Uterus (tissue), 4 donors: ENCODE measurements around the gene TIMM44. TPM values are rescaled to one million over a fixed set of nuclear protein-coding genes. Genes with fewer than 3 reads are reported as not detected.
A peak's percentile ranks its signal among the peaks of the same experiment; 100 is the strongest.
"Not testable (repeated sequence)": the region's sequence is repeated elsewhere in the genome, so short reads cannot be mapped to it uniquely, and the experiment has no call there.

Experiments
- DNase-seq, 2 donors: peaks; one replicate each; pipeline ENCODE4 v3.0.0-alpha.2; 2019 to 2020
- H3K27ac ChIP-seq, 2 donors: fragments of 200-600 bp; sonication (generic); 1 replicate in 1 of 2; 2 replicates in 1 of 2; pipeline ENCODE4 v1.5.1; 2016 to 2018
- H3K27me3 ChIP-seq, 2 donors: fragments of 200-600 bp; sonication (generic); one replicate each; pipeline ENCODE4 v1.5.1; 2018 to 2019; ENCODE audit warnings: control low read depth in 1 of 2
- H3K36me3 ChIP-seq, 2 donors: fragments of 200-600 bp; sonication (generic); one replicate each; pipeline ENCODE4 v1.5.1; 2019; ENCODE audit warnings: control low read depth in 1 of 2
- H3K4me1 ChIP-seq, 2 donors: fragments of 200-600 bp; sonication (generic); one replicate each; pipeline ENCODE4 v1.5.1; 2018 to 2019; ENCODE audit warnings: control low read depth in 1 of 2
- H3K4me3 ChIP-seq, 2 donors: fragments of 200-600 bp; sonication (generic); 1 replicate in 1 of 2; 2 replicates in 1 of 2; pipeline ENCODE4 v1.5.1; 2018 to 2019; ENCODE audit warnings: mild to moderate bottlenecking in 1 of 2
- H3K9me3 ChIP-seq, 2 donors: fragments of 200-600 bp; sonication (generic); one replicate each; pipeline ENCODE4 v1.5.1; 2019; ENCODE audit warnings: control low read depth in 1 of 2
- POLR2A ChIP-seq, 2 donors: fragments of 450-650 bp; IDR thresholded peaks; one replicate each; pipeline ENCODE4 v1.6.1; 2016; ENCODE audit warnings: antibody characterized with exemption in 2 of 2, mild to moderate bottlenecking in 1 of 2, moderate library complexity in 1 of 2
- intact Hi-C: fragments of 100-400 bp; cut with DNase I; formaldehyde crosslinking; loops from one replicate; pipeline ENCODE4 v1.15.1; 2023; ENCODE audit warnings: low total_unique reads
- total RNA-seq, 4 donors: library from RNA; depleted of rRNA in 3 of 4; stranded (reverse); fragments of >200 nt in 3 of 4; gene quantifications; one replicate each; pipeline versions ENCODE4 v1.1.0 to v1.2.4, GENCODE V29; 2014 to 2023
- TF ChIP-seq, protein P1 (sequence below), 4 experiments: fragments of 200-600 bp in 2 of 4; fragments of 450-650 bp in 2 of 4; sonication (generic) in 2 of 4; IDR thresholded peaks; one replicate each; pipeline ENCODE4 v1.5.1; 2016 to 2019; ENCODE audit warnings: antibody characterized with exemption in 4 of 4, mild to moderate bottlenecking in 2 of 4, moderate library complexity in 1 of 4
- donor health status: DM: yes; HTN: yes; CAD: no.

TIMM44 gene
- total RNA-seq, 4 donors from 2014 or later, result 41.1 to 117 (median 62.9) TPM

DNA sequence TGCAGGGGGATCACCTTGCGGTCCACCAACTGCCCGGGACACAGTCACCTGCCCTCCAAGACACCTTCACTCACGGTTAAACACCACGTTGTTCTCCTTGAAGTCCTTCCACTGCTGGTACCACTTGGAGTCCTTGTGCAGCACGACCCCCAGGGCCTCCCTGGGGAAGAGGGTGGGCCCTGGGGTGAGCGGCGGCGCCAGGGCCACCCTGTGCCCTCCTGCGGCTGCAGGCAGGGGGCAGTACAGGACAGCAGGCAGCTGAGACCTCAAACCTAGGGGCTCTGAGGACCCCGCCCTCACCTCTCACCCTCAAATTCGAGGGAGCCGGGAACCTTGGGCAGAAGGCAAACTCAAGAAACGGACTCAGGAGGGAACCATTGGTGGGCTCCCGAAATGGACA lies 10.1 kb downstream of the TIMM44 start:
- Histone ChIP-seq H3K9me3 (no peaks in the 10 kb centered on the region), H3K27me3 (no peaks in the 10 kb centered on the region), H3K36me3 (no peaks in the 10 kb centered on the region), H3K4me3 (no peak overlapping the region), H3K27ac (peak overlapping the region in 1 of 2 donors; percentile 26), H3K4me1 (peaks cover 0 to 28% of the 10 kb centered on the region in 2 donors)
- TF ChIP-seq, protein P1, sequence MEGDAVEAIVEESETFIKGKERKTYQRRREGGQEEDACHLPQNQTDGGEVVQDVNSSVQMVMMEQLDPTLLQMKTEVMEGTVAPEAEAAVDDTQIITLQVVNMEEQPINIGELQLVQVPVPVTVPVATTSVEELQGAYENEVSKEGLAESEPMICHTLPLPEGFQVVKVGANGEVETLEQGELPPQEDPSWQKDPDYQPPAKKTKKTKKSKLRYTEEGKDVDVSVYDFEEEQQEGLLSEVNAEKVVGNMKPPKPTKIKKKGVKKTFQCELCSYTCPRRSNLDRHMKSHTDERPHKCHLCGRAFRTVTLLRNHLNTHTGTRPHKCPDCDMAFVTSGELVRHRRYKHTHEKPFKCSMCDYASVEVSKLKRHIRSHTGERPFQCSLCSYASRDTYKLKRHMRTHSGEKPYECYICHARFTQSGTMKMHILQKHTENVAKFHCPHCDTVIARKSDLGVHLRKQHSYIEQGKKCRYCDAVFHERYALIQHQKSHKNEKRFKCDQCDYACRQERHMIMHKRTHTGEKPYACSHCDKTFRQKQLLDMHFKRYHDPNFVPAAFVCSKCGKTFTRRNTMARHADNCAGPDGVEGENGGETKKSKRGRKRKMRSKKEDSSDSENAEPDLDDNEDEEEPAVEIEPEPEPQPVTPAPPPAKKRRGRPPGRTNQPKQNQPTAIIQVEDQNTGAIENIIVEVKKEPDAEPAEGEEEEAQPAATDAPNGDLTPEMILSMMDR (IDR thresholded peaks at IDR 0.05), result no peak
- no peak for TF ChIP-seq POLR2A (IDR thresholded peaks at IDR 0.05)
- no peak for DNase-seq
- intact Hi-C loops, result no loop called here

DNA sequence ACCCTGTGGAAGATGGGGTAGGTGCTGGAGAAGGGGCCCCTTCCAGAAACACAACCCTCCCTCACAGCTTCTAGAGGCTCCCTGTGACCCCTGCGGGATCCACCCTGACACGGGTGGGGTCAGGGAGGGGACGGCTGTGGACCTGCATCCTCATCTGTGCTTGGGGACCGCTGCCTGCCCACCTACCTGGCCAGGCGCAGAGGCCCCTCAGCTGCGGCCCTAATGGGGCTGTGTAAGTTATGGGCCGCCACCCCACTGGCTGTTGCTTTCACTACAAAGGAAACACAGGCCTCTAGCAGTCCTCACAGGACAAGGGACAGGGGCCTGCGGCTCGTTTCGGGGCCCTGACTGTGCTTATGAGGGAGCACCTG lies 10.6 kb downstream of the TIMM44 start:
- intact Hi-C loops, result no loop called here
- peak overlapping the region in 1 of 2 donors; percentile 26 for H3K27ac ChIP-seq
- no peaks in the 10 kb centered on the region for H3K27me3 ChIP-seq
- H3K9me3 ChIP-seq, result no peaks in the 10 kb centered on the region
- DNase-seq, result no peak
- no peak overlapping the region for H3K4me3 ChIP-seq
- peaks cover 2 to 33% of the 10 kb centered on the region in 2 donors for H3K4me1 ChIP-seq
- no peak for TF ChIP-seq POLR2A (IDR thresholded peaks at IDR 0.05)
- TF ChIP-seq, protein P1 (IDR thresholded peaks at IDR 0.05), result no peak
- no peaks in the 10 kb centered on the region for H3K36me3 ChIP-seq

DNA sequence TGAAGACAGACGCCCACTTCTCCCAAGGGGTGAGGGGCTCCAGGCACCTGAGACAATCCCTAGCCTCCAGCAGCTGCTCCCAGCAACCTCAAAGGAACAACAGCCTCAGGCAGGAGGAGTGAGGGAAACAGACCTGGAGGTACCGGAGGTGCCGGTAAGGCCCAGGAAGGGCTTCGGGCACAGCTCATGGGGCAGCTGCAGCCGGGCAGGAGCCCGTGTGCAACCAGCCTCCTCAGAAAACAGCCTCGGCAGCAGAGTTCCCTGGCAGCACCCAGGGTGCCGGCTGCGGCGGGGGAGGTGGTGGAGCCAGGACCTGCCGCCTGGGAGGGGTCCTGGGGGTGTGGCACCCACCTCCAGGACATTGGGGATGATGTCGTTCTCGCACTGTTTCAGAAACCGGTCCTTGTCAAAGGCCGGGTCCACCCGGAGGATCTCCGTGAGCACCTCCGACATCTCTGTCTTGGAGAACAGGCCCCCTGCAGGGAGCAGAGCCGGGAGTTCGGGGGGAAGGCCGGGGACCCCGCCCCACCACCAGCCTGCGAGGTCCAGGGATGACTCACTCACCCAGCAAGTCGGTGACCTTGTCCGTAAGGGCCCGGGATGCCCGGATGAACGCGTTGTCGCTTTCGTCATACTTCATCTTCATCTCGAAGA lies 11.1 kb downstream of the TIMM44 start:
- Histone ChIP-seq H3K36me3 (no peaks in the 10 kb centered on the region), H3K9me3 (no peaks in the 10 kb centered on the region), H3K27me3 (no peaks in the 10 kb centered on the region), H3K27ac (peak overlapping the region; percentile 97 to 99), H3K4me1 (peaks cover 7 to 38% of the 10 kb centered on the region in 2 donors), H3K4me3 (no peak overlapping the region)
- DNase-seq, result no peak
- TF ChIP-seq, protein P1 (IDR thresholded peaks at IDR 0.05), result no peak
- no peak for TF ChIP-seq POLR2A (IDR thresholded peaks at IDR 0.05)
- intact Hi-C loops, result no loop called here

DNA sequence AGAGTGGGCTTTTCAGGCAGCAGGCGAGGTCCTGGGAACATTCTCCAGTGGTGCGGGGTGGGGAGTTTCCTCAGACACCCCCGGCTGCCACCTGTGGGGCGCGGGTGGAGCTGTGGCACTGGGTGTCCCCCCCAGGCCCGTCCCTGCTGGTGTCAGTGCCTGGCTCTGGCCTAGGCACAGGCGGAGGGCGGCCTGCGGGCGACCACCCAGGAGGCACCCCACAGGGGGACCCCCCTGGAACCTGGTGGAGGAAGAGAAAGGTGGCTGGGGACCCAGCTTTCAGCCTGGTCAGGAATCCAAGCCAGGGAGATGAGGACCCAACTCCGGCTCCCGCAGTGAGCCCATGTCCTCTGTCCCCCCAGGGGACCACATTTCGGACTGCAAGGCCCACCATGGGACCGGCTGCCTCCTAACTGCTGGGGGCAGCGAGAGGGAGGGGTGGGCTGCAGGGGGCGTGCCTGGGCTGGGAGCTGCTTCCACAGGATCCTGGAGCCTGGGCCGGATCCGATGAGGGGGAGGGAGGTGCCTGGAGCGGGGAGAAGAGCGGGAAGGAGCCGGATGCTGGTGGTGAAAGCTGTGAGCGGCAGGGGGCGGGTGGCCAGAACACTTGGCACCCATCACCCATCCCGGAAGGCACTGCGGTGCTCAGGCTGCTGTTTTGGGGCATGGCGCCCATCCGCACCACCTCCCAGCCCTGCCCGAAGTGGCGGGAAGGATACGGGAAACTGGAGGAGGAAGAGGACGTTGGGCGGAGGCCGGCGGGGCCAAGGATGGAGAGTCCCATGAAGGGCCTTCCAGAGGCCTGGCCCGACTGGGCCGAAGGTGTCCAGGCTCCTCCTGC lies 12.0 kb downstream of the TIMM44 start:
- Histone ChIP-seq H3K36me3 (no peaks in the 10 kb centered on the region), H3K9me3 (no peaks in the 10 kb centered on the region), H3K27ac (peak overlapping the region; percentile 97 to 99), H3K4me3 (no peak overlapping the region), H3K4me1 (peaks cover 8 to 46% of the 10 kb centered on the region in 2 donors), H3K27me3 (no peaks in the 10 kb centered on the region)
- intact Hi-C loops, result no loop called here
- peak in 1 of 2 donors; percentile 46 for DNase-seq
- TF ChIP-seq POLR2A (IDR thresholded peaks at IDR 0.05), result no peak
- TF ChIP-seq, protein P1 (IDR thresholded peaks at IDR 0.05), result no peak

DNA sequence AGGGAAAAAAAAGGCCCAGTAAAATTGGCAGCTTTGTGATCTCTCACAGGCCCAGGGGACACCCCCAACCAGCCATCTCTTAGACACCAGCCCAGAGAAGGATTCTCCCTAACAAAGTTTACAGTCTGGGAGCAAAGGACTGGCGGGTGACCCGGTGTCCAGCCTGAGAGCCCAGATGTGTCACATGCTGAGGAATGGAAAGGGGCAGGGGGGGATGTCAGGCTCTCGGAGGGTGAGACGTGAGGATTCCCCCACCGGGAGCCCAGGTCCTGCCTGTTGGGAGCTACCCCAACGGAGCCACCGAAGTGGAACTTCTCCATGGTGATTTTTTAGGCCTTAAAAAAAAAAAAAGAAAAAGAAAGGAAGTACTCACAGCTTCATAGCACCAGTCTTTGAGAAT lies 12.7 kb downstream of the TIMM44 start:
- H3K9me3 ChIP-seq, result no peaks in the 10 kb centered on the region
- no peak for TF ChIP-seq POLR2A (IDR thresholded peaks at IDR 0.05)
- TF ChIP-seq, protein P1 (IDR thresholded peaks at IDR 0.05), result no peak
- intact Hi-C loops, result no loop called here
- H3K27ac ChIP-seq, result peak overlapping the region; percentile 97 to 99
- H3K4me1 ChIP-seq, result peaks cover 8 to 46% of the 10 kb centered on the region in 2 donors
- peak in 1 of 2 donors; percentile 22 for DNase-seq
- no peaks in the 10 kb centered on the region for H3K27me3 ChIP-seq
- no peaks in the 10 kb centered on the region for H3K36me3 ChIP-seq
- H3K4me3 ChIP-seq, result no peak overlapping the region

DNA sequence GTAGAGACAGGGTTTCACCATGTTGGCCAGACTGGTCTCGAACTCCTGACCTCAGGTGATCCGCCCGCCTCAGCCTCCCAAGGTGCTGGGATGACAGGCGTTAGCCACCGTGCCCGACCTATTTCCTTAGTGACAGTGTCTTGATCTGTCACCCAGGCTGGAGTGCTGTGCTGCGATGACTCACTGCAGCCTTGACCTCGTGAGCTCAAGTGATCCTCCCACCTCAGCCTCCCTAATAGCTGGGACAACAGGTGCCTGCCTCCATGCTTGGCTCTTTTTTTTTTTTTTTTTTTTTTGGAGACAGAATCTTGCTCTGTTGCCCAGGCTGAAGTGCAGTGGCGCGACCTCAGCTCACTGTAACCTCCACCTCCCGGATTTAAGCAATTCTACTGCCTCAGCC lies 13.4 kb downstream of the TIMM44 start:
- intact Hi-C loops, H3K4me3 ChIP-seq, H3K9me3 ChIP-seq, H3K27me3 ChIP-seq, H3K36me3 ChIP-seq: not testable (repeated sequence)
- peak overlapping the region; percentile 97 to 99 for H3K27ac ChIP-seq
- H3K4me1 ChIP-seq, result peaks cover 8 to 47% of the 10 kb centered on the region in 2 donors
- DNase-seq, result peak in 1 of 2 donors; percentile 35
